GM12892 (cell line): ENCODE results near the gene SH3BP5.

ENCODE experiments used
- POLR2A ChIP-seq: IDR thresholded peaks from 2 replicates; pipeline ENCODE4 v1.6.1; 2011; ENCODE audit warnings: low read depth, low read length, control low read depth
- POLR2AphosphoS5 ChIP-seq: IDR thresholded peaks from 2 replicates; pipeline ENCODE4 v1.6.1; 2011; ENCODE audit warnings: low read depth, low read length, control low read depth
- TAF1 ChIP-seq: IDR thresholded peaks from 2 replicates; pipeline ENCODE4 v1.6.1; 2011; ENCODE audit warnings: low read depth, mild to moderate bottlenecking, control low read depth, low read length, borderline replicate concordance

DNA sequence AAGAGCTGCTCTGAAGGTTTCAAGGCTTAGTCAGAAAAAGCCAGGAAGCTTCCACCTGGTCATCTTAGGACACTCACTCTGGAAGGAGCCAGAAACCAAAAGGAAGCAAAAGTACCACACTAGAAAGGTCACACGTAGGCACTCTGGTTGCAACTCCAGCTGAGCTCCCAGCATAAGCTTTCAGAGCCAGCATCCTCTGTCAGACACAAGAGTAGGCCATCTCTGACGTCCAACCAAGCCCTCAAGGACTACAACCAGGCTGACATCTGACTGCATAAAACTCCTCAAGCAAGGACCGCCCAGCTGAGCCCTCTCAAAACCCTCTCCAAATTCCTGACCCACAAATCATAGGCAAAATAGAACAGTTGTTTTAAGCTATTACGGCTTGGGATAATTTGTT lies 12.8 kb downstream of the SH3BP5 start:
- no peak for TF ChIP-seq POLR2A
- no peak for TF ChIP-seq POLR2AphosphoS5
- no peak for TF ChIP-seq TAF1
